ENCODE data around the gene NCAM2.

The NCAM2 gene

GRCh38 chr21:21119091-21119490, 120.9 kb downstream of the NCAM2 start:
- TF ChIP-seq, protein P1, sequence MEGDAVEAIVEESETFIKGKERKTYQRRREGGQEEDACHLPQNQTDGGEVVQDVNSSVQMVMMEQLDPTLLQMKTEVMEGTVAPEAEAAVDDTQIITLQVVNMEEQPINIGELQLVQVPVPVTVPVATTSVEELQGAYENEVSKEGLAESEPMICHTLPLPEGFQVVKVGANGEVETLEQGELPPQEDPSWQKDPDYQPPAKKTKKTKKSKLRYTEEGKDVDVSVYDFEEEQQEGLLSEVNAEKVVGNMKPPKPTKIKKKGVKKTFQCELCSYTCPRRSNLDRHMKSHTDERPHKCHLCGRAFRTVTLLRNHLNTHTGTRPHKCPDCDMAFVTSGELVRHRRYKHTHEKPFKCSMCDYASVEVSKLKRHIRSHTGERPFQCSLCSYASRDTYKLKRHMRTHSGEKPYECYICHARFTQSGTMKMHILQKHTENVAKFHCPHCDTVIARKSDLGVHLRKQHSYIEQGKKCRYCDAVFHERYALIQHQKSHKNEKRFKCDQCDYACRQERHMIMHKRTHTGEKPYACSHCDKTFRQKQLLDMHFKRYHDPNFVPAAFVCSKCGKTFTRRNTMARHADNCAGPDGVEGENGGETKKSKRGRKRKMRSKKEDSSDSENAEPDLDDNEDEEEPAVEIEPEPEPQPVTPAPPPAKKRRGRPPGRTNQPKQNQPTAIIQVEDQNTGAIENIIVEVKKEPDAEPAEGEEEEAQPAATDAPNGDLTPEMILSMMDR (IDR thresholded peaks at IDR 0.05; ENCODE audit: low read depth, low read length), result no peak
- no peak for DNase-seq (ENCODE audit: extremely low read depth, low read depth)

DNA sequence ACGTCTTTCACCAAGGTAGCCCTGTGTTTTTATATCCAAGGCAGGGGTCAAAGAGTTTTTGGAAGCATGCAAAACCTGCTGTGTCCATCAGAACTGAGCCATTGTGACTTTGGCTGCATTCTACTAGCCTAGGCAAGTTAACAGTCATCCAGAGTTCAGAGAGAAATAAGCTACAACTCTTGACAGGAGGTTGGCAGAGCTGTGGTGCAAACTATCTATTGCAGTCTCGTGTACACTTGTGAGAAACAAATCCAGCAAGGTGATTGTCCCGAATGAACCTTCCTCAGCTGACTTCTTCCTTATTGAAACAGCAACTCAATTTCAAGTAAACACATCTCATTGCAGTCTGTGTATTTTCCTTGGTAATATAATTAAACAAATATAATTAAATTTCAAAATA, 124.5 kb downstream of the NCAM2 start:
- DNase-seq (ENCODE audit: extremely low read depth, low read depth), result no peak
- TF ChIP-seq, protein P1 (IDR thresholded peaks at IDR 0.05; ENCODE audit: low read depth, low read length), result no peak

GRCh38 chr21:21132390-21132789, 134.2 kb downstream of the NCAM2 start:
- TF ChIP-seq, protein P1 (IDR thresholded peaks at IDR 0.05; ENCODE audit: low read depth, low read length), result no peak
- no peak for DNase-seq (ENCODE audit: extremely low read depth, low read depth)

- no peak for DNase-seq (ENCODE audit: extremely low read depth, low read depth)
- TF ChIP-seq, protein P1 (IDR thresholded peaks at IDR 0.05; ENCODE audit: low read depth, low read length), result no peak
Measured at GRCh38 chr21:21137986-21138385, 139.8 kb downstream of the NCAM2 start.

- DNase-seq (ENCODE audit: extremely low read depth, low read depth), result no peak
- TF ChIP-seq, protein P1 (IDR thresholded peaks at IDR 0.05; ENCODE audit: low read depth, low read length), result no peak
Measured at GRCh38 chr21:21146587-21147373, 148.6 kb downstream of the NCAM2 start.

DNA sequence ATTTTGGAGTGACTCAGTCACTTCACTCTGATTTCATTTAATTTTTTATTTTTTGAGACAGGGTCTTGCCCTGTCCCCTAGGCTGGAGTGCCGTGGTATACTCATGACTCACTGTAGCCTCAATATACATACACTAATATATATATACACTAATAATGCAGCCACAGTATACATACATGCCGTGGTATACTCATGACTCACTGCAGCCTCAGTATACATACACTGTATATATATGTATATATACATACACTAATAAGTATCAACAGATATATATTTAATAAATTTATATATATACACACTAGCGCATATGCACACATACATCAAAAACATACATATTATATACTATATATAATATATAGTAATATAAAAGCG, 149.2 kb downstream of the NCAM2 start:
- no peak for DNase-seq (ENCODE audit: extremely low read depth, low read depth)
- TF ChIP-seq, protein P1 (IDR thresholded peaks at IDR 0.05; ENCODE audit: low read depth, low read length), result no peak

DNA sequence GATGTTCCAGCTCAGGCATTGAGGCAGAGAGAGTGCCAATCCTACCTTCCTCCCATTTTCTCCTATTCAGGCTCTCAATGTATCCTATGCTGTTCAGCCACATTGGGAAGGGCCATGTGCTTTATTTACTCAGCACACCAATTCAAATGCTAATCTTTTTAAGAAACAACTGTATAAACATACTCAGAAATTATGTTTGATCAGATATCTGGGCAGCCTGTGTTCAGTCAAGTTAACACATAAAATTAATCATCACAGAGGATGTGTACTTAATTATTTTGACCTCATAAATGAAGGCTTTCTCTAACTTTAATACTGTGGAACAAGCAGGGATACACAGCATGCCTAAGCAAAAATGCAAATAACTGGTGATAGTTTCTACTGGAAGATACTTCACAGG, 149.8 kb downstream of the NCAM2 start:
- no peak for DNase-seq (ENCODE audit: extremely low read depth, low read depth)
- TF ChIP-seq, protein P1 (IDR thresholded peaks at IDR 0.05; ENCODE audit: low read depth, low read length), result no peak

Measured in AG09319 (cell line).